HG03066 (cell line): Measurements from ENCODE around the gene ZNF283.
"Not testable (repeated sequence)": the region's sequence is repeated elsewhere in the genome, so short reads cannot be mapped to it uniquely, and the experiment has no call there.

ENCODE experiments used
- ATAC-seq: cut with Tn5 transposase; IDR thresholded peaks from one replicate; pipeline ENCODE4 v1.9.1; 2021; ENCODE audit warnings: low read depth; ENCODE audit not compliant: unreplicated experiment

ZNF283 gene

DNA sequence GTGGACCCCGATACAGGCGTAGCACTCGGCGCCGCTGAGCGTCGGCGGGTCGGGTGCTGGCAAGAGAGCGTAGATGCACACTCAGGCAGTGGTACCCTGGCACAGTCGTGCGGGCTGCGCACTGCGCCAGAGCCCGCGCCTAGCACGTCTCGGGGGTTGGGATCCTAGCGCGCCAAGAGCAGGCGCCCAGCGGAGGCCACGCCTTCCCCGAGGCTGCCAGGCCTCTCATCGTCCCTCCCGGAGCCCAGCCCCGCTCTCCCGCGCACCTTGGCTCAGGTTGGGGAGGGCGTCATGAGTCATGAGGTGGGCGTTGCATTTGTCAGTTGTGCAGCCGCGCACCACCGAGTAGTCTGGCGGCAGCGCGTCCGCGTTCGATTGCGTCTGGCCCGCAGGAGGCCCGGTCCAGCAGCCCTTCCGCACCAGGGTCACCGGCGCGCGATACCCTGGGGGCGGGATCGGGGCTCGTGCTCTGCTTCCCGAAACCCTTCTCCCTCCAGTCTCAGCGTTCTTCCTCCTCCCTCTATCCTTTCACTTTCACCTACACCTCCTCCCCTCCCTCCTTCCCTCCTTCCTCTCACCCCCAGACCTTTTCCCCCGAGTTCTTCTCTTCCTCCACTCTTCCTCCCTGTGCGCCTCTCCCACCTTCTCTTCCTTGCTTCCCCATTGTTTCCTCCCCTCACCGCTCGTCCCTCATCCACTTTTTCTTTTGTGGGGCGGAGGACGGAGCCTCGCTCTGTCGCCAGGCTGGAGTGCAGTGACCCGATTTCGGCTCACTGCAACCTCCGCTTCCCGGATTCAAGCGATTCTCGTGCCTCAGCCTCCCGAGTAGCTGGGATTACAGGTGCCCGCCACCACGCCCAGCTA, 28.3 kb upstream of the ZNF283 start:
- no peak for ATAC-seq

DNA sequence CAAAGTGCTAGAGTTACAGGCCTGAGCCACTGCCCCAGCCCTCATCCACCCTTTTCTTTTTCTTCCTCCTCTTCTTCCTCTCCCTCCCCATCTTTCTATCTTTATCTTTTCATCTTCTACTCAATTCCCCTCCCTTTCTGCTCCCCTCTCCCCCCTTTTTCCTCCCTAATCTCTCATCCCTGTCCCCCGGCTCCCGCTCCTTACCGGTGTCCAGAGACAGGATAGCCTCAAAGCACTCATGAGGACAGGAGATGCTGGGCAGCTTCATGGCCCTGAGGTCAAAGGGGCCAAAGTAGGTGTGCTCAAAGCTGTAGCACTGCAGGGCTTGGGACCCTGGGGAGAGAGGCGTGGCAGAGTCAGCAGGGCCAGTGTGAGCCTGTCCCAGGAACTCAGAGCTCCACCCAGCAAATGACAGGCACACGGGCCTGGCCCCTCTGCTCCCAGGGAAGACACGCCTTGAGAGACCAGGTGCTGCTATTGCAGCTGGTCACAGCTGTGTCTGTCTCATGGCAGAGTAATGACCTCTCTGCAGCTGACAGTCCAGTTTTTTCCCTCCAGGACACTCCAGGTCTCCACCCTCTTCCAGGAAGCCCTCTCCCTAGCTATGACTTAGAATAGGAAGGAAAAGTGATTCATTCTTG, 27.5 kb upstream of the ZNF283 start:
- ATAC-seq, result no peak

DNA sequence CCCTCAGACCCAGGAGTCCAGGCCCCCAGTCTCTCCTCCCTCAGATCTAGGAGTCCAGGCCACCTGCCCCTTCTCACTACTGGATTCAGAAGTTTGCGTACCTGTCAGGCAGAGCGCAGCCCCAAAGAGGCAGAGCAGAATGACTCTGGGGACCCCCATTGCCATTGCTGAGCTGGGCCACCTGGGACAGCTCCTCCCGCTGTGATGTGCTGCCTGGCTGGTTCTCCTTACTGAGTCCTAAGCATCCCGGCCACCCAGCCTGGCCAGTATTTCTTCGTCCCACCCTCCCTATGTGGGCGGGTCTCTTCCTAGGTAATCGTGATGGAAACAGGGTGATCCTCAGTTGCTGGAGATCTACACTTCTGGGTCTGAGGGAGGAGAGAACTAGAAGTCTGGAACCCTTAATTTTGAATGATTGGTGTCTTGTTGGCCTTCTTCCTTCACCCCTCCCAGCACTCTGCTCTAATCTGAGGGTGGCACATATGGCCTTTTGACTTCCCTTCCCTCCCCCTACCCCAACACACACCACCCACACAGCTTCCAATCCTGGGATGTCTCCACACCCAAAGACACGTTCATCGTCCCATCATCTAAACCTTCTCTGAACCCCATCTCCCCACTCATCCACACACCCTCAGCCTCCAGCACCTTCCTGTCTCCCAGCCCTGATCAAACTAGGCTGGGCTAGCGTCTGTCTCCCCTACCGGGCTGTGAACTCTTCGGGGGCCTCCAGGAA, 24.7 kb upstream of the ZNF283 start, which contains the start of gene LYPD5:
Gene LYPD5, minus strand, starts transcription at position 232 of the 736 bp plus-strand sequence. Its CDS starts 67 bp downstream, at position 165.
- no peak for ATAC-seq

DNA sequence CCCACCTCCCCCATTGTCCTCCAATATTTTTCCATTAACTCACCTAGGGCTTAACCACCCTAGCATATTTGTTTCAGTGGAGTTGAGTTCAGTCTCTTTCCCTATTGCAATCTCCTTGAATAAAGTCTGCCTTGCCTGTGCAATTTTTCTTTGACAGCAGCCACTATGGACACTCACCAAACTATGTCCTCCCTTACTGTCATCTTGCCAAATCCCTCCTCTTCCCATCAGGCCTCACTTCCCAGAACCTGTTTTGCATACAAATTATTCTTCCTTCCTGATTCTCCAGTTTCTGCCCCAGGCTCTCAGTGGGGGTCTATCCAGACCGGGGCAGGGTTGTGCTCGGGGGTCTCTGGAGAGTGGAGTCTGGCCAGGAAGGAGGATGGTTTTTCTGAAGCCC, 22.7 kb upstream of the ZNF283 start:
- ATAC-seq, result no peak

DNA sequence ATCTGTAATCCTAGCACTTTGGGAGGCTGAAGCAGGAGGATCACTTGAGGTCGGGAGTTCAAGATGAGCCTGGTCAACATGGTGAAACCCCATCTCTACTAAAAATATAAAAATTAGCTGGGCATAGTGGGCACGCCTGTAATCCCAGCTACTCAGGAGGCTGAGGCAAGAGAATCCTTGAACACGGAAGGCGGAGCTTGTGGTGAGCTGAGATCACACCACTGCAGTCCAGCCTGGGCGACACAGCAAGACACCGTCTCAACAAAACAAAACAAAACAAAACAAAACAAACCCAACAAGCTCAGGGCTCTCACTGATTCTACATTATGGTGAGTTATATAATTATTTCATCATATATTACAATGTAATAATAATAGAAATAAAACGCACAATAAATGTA, 20.7 kb upstream of the ZNF283 start:
- not testable (repeated sequence) for ATAC-seq

DNA sequence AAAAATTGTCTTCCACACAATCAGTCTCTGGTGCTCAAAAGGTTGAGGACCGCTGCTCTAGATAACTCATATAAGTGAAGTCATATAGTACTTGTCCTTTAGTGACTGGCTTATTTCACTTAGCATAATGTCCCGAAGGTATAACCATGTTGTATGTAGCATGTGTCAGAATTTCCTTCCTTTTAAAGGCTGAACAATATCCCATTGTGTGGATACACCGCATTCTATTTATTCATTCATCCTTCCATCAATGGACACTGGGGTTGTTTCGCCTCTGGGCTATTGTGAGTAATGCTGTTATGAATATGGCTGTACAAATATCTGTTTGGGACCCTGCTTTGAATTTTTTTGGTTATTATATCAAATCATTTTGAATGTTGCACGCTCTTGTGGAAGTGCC, 20.3 kb upstream of the ZNF283 start:
- ATAC-seq, result no peak

DNA sequence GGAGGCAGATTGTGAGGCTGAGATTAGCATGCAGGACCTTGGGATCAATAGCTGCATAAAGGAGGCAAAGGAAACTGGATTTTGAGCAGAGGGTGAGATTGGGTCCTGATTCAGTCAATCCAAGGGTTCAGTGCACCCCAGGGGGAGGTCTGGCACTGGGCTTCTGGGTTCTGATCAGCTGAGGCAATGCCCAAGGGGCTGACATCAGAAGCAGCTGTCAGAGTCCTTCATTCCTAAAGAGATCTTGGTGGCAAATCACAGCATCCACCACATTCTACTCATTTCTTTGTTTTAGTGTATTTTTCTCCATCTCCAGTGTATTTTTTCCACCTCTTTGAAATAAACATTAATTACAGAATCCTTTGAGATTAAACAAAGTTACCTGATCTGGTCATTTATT, 19.5 kb upstream of the ZNF283 start:
- ATAC-seq, result no peak

DNA sequence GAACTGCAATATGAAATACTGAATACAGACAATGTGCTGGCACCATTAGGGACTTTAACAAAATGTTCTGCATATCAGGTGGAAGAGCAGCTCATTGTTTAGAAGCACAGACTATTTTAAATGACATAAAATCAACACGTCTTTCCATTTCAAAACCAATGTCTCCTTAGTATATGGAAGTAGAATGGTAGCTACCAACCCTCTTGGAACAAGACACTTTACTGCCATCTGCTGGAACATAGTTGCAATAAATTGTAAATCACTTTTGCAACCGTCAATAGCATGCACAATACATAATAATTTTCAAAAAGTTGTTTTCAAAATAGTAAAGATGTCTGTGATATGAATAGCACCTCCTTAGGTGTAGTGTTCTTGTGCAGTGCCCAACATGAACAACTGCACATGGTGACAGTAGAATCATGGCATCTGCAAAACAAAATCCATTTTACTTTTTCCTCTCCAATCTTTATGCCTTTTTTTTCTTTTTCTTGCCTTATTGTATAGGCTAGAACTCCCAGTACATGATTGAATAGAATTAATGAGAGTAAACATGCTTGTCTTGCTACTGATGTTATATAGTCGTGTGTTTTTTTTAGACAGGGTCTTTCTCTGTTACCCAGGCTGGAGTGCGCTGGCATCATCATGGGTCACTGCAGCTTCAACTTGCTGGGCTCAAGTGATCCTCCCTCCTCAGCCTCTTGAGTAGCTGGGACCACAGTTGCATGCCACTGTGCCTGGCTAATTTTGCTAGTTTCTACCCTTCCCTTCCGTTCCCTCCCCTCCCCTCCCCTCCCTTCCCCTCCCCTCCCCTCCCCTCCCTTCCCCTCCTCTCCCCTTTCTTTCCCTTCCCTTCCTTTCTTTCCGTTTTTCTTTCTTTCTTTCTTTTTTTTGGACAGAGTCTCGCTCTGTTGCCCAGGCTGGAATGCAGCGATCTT, 17.1 kb upstream of the ZNF283 start:
- no peak for ATAC-seq

DNA sequence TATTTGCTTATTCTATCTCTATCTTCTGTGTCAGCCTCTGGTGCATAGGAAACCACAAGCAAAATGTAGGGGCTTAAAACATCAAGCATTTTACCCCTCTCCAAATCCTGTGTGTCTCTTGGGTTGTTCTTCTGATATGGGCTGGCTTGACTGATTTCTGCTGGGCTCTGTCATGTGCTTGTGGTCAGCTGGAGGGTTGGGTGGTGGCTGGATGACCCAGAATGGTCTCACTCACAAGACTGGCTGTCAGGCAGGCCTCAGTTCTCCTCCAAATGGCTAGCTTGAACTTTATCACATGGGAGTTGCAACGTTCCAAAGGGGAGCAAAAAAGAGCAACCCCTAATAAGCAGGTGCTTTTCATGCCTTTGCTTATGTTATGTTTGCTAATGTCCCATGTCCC, 15.3 kb upstream of the ZNF283 start:
- ATAC-seq, result no peak

DNA sequence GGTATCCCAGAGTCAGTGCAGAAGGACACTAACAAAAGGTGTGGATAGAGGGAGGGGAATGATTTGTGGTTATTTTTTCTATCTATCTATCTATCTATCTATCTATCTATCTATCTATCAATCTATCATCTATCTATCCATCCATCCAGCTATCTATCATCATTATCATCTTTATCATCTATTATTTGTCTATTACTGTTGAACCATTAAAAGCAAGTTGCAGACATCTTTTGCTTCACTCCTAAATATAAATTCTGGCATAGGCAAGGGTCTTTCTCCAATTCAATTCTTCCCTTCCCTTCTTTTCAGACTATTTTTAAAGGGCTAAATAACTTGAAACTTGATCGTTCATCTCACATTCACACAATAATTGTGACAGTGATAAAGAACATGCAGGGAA, 14.9 kb upstream of the ZNF283 start:
- ATAC-seq, result no peak

DNA sequence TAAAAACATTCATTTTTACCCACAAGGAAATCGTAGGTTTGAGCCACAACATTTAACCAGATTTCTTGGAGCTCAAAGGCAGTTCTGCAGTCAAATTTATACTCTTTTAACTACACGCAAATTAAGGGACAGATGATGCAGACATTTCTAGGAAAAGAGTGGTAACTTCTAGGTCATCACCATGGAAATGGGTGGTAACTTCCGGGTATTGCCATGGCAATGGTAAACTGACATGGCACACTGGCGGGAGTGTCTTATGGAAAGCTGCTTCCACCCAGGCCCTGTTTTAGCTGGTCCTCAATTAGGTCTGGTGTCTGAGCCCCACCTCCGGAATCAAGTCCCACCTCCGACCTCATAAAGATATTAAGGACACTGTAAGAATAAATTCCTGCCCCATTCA, 14.4 kb upstream of the ZNF283 start:
- no peak for ATAC-seq

DNA sequence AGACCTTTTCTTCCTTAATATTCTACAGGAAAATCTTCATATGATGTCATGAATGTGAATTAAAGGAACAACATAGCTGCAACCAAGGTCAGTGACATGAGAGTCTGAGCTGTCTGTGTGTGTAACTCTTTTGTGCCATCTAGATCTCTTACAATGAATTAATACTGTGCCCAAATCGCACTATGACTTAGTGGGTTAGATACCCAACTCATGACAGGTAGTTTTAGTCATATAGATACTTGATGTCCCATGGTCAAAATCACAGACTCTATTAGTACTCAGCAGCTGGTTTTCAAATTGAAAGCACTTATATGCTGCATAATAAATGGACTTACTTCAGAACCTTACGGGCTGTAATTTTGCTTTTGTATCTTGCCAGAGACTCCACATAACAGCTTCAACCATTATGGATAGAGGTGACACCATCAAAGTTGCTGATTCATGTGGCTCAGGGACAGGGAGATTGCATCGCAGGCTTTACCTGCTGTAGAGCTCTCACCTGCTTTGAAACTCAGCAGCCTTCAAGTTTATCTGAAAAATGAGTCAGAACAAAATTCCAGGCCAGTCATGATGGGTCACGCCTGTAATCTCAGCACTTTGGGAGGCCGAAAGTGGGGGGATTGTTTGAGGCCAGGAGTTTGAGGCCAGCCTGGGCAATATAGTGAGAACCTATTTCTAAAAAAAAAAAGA, 12.3 kb upstream of the ZNF283 start:
- ATAC-seq, result no peak

DNA sequence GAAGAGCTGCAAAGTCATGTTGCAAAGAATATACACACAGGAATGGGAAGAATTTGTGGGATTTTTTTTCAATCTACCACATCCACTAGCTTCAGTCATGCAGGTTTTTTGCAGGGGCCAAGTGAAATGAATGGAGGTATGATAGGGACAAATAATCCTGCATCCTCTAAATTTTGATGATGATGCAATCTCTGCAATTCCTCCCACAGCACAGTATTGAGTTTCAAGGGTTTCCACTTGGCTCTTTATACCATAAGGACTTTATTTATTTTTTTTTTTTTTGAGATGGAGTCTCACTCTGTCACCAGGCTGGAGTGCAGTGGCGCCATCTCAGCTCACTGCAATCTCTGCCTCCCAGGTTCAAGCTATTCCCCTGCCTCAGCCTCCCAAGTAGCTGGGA, 9.7 kb upstream of the ZNF283 start:
- not testable (repeated sequence) for ATAC-seq

DNA sequence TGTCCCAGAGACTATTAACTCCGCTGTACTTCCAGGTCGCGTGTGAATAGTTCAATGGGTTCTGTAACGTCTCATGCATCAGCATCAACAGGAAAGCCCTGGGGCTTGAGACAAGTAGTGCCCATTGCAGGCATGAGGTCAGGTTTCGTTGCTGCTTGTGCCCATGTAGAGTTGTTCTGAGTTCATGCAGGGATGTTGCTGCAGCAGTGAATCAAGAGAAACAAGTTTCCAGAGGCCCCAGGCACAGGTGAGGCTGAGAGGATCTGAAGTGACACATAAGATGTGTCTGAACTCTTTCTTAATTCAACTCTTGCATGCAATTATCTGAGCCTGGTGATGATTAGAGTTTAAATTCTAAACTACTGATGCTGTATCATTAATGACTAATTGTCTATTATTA, 8.6 kb upstream of the ZNF283 start:
- no peak for ATAC-seq

DNA sequence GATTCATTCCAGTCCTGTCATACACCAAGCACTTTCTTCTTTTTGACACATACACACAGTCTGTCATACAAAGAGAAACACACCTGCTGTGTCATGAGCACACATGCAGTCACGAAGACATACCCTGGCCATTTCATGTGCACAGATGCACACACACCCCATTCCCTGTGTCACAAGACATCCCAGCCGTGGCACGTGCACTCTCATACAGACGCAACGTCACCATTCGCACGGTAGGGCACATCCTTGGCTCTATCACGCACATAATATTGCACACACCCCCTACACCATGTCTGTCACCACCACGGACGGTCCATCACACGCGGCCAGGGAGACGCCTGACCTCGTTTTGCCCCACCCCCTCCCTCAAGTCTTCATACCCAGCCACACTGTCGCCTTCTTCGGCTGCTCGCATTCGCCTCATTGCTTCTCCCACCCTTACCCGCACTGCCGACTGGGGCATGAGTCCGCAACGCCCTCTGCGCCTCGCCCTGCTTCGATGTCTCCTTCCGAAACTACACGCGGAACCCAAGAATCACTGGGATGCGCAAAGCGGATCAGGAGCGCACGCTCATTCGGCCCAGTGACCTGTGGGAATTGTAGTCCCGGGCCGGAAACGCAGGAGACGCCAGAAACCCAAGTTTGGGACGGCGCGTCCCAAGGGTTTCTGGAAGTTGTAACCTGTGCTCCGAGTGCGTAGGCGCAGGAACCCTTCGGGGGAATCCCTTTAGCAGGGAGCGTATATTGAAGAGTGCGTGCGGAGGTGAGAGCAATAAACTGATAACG, 6.8 kb upstream of the ZNF283 start:
- no peak for ATAC-seq

DNA sequence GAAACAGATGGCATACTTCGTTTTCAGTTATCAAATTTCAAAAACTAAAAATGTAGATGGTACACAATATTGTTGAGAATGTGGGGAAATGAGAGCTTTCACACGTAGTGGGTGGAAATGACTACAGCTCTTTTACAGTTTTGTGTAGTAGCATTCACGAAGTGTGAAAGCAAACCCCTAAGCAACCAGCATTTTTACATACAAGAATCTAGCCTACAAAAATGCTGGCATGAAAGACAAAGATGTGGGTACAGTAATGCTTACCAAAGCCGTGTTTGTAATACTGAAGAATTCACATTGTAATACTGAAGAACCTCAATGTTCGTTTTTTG, 6.3 kb upstream of the ZNF283 start:
- no peak for ATAC-seq

DNA sequence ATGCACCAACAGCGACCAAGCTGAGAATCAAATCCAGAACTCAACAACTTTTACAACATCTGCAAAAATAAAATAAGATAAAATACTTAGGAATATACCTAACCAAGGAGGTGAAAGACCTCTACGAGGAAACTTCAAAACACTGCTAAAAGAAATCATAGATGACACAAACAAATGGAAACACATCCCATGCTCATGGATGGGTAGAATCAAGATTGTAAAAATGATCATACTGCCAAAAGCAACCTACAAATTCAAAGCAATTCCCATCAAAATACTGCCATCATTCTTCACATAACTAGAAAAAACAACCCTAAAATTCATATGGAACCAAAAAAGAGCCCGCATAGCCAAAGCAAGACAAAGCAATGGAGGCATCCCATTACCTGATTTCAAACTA, 3.3 kb upstream of the ZNF283 start:
- not testable (repeated sequence) for ATAC-seq

DNA sequence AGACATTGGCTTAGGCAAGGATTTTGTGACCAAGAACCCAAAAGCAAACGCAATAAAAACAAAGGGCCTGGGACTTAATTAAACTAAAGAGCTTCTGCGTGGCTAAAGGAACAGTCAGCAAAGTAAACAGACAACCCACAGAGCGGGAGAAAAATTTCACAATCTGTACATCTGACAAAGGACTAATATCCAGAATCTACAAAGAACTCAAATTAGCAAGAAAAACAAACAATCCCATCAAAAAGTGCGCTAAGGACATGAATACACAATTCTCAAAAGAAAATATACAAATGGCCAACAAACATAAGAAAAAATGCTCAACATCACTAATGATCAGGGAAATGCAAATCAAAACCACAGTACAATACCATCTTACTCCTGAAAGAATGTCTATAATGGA, 2.5 kb upstream of the ZNF283 start:
- ATAC-seq, result not testable (repeated sequence)

DNA sequence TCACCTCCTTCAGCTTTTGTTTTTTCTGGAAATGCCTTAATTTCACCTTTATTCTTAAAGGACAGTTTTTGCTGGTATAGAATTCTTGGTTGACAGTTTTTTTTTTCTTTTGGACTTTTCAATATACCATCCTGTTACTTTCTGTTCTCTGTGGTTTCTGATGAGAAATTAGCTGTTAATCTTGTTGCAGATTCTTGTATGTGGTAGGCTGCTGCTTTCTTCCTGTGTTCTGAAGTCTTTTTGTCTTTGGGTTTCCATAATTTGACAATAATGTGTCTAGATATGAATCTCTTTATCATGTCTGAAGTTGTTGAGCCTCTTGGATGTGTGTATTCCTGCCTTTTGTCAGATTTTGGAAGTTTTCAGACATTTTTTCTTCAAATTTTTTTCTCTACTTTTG, 12.0 kb downstream of the ZNF283 start:
- ATAC-seq, result no peak
